Stimulated activated naive CD8-positive, alpha-beta T cell treated with anti-CD3 and anti-CD28 coated beads, Interleukin-15, Interleukin-2, amounts not matched to agents 100 U/mL and 50 U/mL, for 24 hours (primary cell): Measurements from ENCODE around the gene RBKS.
A peak's percentile ranks its signal among the peaks of the same experiment; 100 is the strongest.
"Not testable (repeated sequence)": the region's sequence is repeated elsewhere in the genome, so short reads cannot be mapped to it uniquely, and the experiment has no call there.

Source experiments
- ATAC-seq: fragments of 150-1000 bp; cut with Tn5 transposase; one replicate; pipeline ENCODE4 v1.10.0; 2021
- DNase-seq: peaks from one replicate; pipeline ENCODE4 v3.0.0; 2021

The RBKS gene

GRCh38 chr2:27871802-27872201 lies 18.4 kb downstream of the RBKS start:
- DNase-seq (no peak), ATAC-seq (no peak)

GRCh38 chr2:27870724-27871123 lies 19.5 kb downstream of the RBKS start:
- DNase-seq (no peak), ATAC-seq (no peak)

GRCh38 chr2:27869763-27870162 lies 20.4 kb downstream of the RBKS start:
- ATAC-seq = no peak
- no peak for DNase-seq

GRCh38 chr2:27866237-27866636 lies 23.9 kb downstream of the RBKS start:
- ATAC-seq = no peak
- no peak for DNase-seq

GRCh38 chr2:27863955-27864354 lies 26.2 kb downstream of the RBKS start:
- not testable (repeated sequence) for ATAC-seq

GRCh38 chr2:27863146-27863545 lies 27.0 kb downstream of the RBKS start:
- no peak for ATAC-seq

More at GRCh38 chr2:27863955-27864354, 26.2 kb downstream of the RBKS start:
- DNase-seq = not testable (repeated sequence)

GRCh38 chr2:27860111-27860510 lies 30.1 kb downstream of the RBKS start:
- ATAC-seq (peak; percentile 36), DNase-seq (no peak)

More at GRCh38 chr2:27863146-27863545, 27.0 kb downstream of the RBKS start:
- no peak for DNase-seq

- DNase-seq (no peak), ATAC-seq (peak; percentile 52)
Measured at GRCh38 chr2:27857417-27858172, 32.6 kb downstream of the RBKS start.

- DNase-seq = no peak
- no peak for ATAC-seq
Measured at GRCh38 chr2:27856956-27857355, 33.2 kb downstream of the RBKS start.

GRCh38 chr2:27856386-27856785 lies 33.8 kb downstream of the RBKS start:
- no peak for ATAC-seq
- no peak for DNase-seq

- DNase-seq (no peak), ATAC-seq (no peak)
Measured at GRCh38 chr2:27855476-27855875, 34.7 kb downstream of the RBKS start.

GRCh38 chr2:27854229-27854862 lies 35.8 kb downstream of the RBKS start:
- ATAC-seq (no peak), DNase-seq (no peak)

- DNase-seq = no peak
- ATAC-seq = no peak
Measured at GRCh38 chr2:27852691-27853090, 37.5 kb downstream of the RBKS start.

GRCh38 chr2:27849558-27850205 lies 40.5 kb downstream of the RBKS start:
- DNase-seq = no peak
- no peak for ATAC-seq

GRCh38 chr2:27847333-27847732 lies 42.9 kb downstream of the RBKS start:
- DNase-seq = no peak
- no peak for ATAC-seq

- ATAC-seq = no peak
Measured at GRCh38 chr2:27844821-27845255, 45.3 kb downstream of the RBKS start.

GRCh38 chr2:27843992-27844391 lies 46.2 kb downstream of the RBKS start:
- DNase-seq (no peak), ATAC-seq (no peak)

More at GRCh38 chr2:27844821-27845255, 45.3 kb downstream of the RBKS start:
- DNase-seq = no peak

- no peak for ATAC-seq
- no peak for DNase-seq
Measured at GRCh38 chr2:27842894-27843293, 47.3 kb downstream of the RBKS start.

- ATAC-seq (no peak), DNase-seq (no peak)
Measured at GRCh38 chr2:27839022-27839618, 51.1 kb downstream of the RBKS start.

GRCh38 chr2:27838502-27838901 lies 51.7 kb downstream of the RBKS start:
- no peak for ATAC-seq
- DNase-seq = no peak

GRCh38 chr2:27833931-27834330 lies 56.3 kb downstream of the RBKS start:
- ATAC-seq (no peak), DNase-seq (no peak)

- ATAC-seq = no peak
- no peak for DNase-seq
Measured at GRCh38 chr2:27832396-27832795, 57.8 kb downstream of the RBKS start.
